ENCODE measurements around the gene TMEM179.

TMEM179 gene

GRCh38 chr14:104624939-104625338 is 20.4 kb upstream of the TMEM179 start:
- no peaks in the 10 kb centered on the region for H3K9me3 ChIP-seq (ENCODE audit: insufficient read depth, low read length)
- H3K9me2 ChIP-seq (replicated peaks; ENCODE audit: insufficient read depth, low read length), result no peaks in the 10 kb centered on the region
- H3K79me2 ChIP-seq (ENCODE audit: insufficient read depth, low read length), result no peaks in the 10 kb centered on the region
- TF ChIP-seq EZH2phosphoT487 (conservative IDR thresholded peaks at IDR 0.05; ENCODE audit: low read length), result no peak
- TF ChIP-seq, protein P1, sequence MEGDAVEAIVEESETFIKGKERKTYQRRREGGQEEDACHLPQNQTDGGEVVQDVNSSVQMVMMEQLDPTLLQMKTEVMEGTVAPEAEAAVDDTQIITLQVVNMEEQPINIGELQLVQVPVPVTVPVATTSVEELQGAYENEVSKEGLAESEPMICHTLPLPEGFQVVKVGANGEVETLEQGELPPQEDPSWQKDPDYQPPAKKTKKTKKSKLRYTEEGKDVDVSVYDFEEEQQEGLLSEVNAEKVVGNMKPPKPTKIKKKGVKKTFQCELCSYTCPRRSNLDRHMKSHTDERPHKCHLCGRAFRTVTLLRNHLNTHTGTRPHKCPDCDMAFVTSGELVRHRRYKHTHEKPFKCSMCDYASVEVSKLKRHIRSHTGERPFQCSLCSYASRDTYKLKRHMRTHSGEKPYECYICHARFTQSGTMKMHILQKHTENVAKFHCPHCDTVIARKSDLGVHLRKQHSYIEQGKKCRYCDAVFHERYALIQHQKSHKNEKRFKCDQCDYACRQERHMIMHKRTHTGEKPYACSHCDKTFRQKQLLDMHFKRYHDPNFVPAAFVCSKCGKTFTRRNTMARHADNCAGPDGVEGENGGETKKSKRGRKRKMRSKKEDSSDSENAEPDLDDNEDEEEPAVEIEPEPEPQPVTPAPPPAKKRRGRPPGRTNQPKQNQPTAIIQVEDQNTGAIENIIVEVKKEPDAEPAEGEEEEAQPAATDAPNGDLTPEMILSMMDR (IDR thresholded peaks at IDR 0.05; ENCODE audit: insufficient read depth, low read length, poor library complexity, severe bottlenecking), result no peak
- no peaks in the 10 kb centered on the region for H3K27me3 ChIP-seq (ENCODE audit: low read length)
- no peaks in the 10 kb centered on the region for H3F3A ChIP-seq (ENCODE audit: insufficient read depth)
- H3K4me2 ChIP-seq (ENCODE audit: low read depth, low read length, poor library complexity, severe bottlenecking), result no peak overlapping the region
- H3K27ac ChIP-seq (ENCODE audit: low read depth, low read length), result no peak overlapping the region
- no peak overlapping the region for H3K4me3 ChIP-seq (ENCODE audit: insufficient read depth, low read length, poor library complexity, severe bottlenecking)
- no peaks in the 10 kb centered on the region for H4K20me1 ChIP-seq (ENCODE audit: low read depth, low read length)
- no peak overlapping the region for H2AFZ ChIP-seq (ENCODE audit: low read depth, low read length, severe bottlenecking)
- H3K9ac ChIP-seq (ENCODE audit: low read length), result no peak overlapping the region
- H3K36me3 ChIP-seq (ENCODE audit: low read length), result no peaks in the 10 kb centered on the region

DNA sequence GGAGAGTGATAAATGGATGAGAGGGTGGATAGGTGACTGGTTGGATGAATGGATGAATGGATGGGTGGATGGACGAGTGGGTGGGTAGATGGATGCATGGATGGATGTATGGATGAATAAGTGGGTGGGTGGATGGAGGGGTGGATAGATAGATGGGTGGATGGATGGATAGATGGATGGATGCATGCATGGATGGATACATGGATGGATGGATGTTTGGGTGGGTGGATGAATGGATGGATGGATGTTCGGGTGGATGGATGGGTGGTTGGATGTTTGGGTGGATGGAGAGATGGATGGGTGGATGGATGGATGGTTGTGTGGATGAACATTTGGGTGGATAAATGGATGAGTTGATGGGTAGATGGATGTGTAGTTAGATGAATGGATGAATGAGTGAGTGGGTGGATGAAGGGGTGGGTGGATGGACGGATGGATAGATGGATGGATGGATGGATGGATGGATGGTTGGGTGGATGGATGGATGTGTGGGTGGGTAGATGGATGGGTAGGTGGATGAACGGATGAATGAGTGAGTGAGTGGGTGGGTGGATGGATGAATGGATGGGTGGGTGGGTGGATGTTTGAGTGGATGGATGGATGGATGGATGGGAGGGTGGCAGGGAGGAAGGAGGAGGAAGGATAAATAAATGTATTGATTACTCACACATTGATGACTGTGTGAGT is 9.7 kb upstream of the TMEM179 start:
- H3F3A ChIP-seq (ENCODE audit: insufficient read depth), result no peaks in the 10 kb centered on the region
- H4K20me1 ChIP-seq (ENCODE audit: low read depth, low read length), result no peaks in the 10 kb centered on the region
- H2AFZ ChIP-seq (ENCODE audit: low read depth, low read length, severe bottlenecking), result no peak overlapping the region
- H3K9ac ChIP-seq (ENCODE audit: low read length), result no peak overlapping the region
- H3K4me3 ChIP-seq (ENCODE audit: insufficient read depth, low read length, poor library complexity, severe bottlenecking), result no peak overlapping the region
- H3K36me3 ChIP-seq (ENCODE audit: low read length), result no peaks in the 10 kb centered on the region
- TF ChIP-seq, protein P1 (IDR thresholded peaks at IDR 0.05; ENCODE audit: insufficient read depth, low read length, poor library complexity, severe bottlenecking), result no peak
- TF ChIP-seq EZH2phosphoT487 (conservative IDR thresholded peaks at IDR 0.05; ENCODE audit: low read length), result no peak
- H3K27ac ChIP-seq (ENCODE audit: low read depth, low read length), result no peak overlapping the region
- H3K9me2 ChIP-seq (replicated peaks; ENCODE audit: insufficient read depth, low read length), result no peaks in the 10 kb centered on the region
- no peaks in the 10 kb centered on the region for H3K27me3 ChIP-seq (ENCODE audit: low read length)
- no peaks in the 10 kb centered on the region for H3K9me3 ChIP-seq (ENCODE audit: insufficient read depth, low read length)
- H3K79me2 ChIP-seq (ENCODE audit: insufficient read depth, low read length), result no peaks in the 10 kb centered on the region
- no peak overlapping the region for H3K4me2 ChIP-seq (ENCODE audit: low read depth, low read length, poor library complexity, severe bottlenecking)

- H3F3A ChIP-seq (ENCODE audit: insufficient read depth), result no peaks in the 10 kb centered on the region
- H3K9ac ChIP-seq (ENCODE audit: low read length), result no peak overlapping the region
- no peaks in the 10 kb centered on the region; the same call in 1 of the 2 replicates for H3K27me3 ChIP-seq (ENCODE audit: low read length)
- no peak overlapping the region for H2AFZ ChIP-seq (ENCODE audit: low read depth, low read length, severe bottlenecking)
- no peaks in the 10 kb centered on the region for H3K9me2 ChIP-seq (replicated peaks; ENCODE audit: insufficient read depth, low read length)
- no peak overlapping the region for H3K4me2 ChIP-seq (ENCODE audit: low read depth, low read length, poor library complexity, severe bottlenecking)
- no peaks in the 10 kb centered on the region for H3K79me2 ChIP-seq (ENCODE audit: insufficient read depth, low read length)
- no peaks in the 10 kb centered on the region for H3K36me3 ChIP-seq (ENCODE audit: low read length)
- H4K20me1 ChIP-seq (ENCODE audit: low read depth, low read length), result no peaks in the 10 kb centered on the region
- no peak overlapping the region for H3K27ac ChIP-seq (ENCODE audit: low read depth, low read length)
- H3K4me3 ChIP-seq (ENCODE audit: insufficient read depth, low read length, poor library complexity, severe bottlenecking), result no peak overlapping the region
- TF ChIP-seq EZH2phosphoT487 (conservative IDR thresholded peaks at IDR 0.05; ENCODE audit: low read length), result no peak
- TF ChIP-seq, protein P1 (IDR thresholded peaks at IDR 0.05; ENCODE audit: insufficient read depth, low read length, poor library complexity, severe bottlenecking), result no peak
- no peaks in the 10 kb centered on the region for H3K9me3 ChIP-seq (ENCODE audit: insufficient read depth, low read length)
These were observed 7.3 kb upstream of the TMEM179 start for GRCh38 chr14:104611881-104612280.

Measured in SU-DHL-6 (cell line).